Upper lobe of right lung (tissue), 1 donor: ENCODE data around the gene MEIOSIN. TPM values are rescaled to one million over a fixed set of nuclear protein-coding genes. Genes with fewer than 3 reads are reported as not detected.
A peak's percentile ranks its signal among the peaks of the same experiment; 100 is the strongest.

Source experiments
- ATAC-seq: fragments of 200-7000 bp; cut with Tn5 transposase; one replicate; pipeline ENCODE4 v1.9.1; 2020; ENCODE audit warnings: mild to moderate bottlenecking, moderate library complexity
- DNase-seq: peaks from one replicate; pipeline ENCODE4 v3.0.0-alpha.2; 2020
- H3K27ac ChIP-seq: fragments of 200-600 bp; one replicate; pipeline ENCODE4 v1.8.0; 2022
- H3K27me3 ChIP-seq: fragments of 200-600 bp; one replicate; pipeline ENCODE4 v1.8.0; 2022; ENCODE audit warnings: mild to moderate bottlenecking
- H3K36me3 ChIP-seq: fragments of 200-600 bp; one replicate; pipeline ENCODE4 v1.8.0; 2022
- H3K4me1 ChIP-seq: fragments of 200-600 bp; one replicate; pipeline ENCODE4 v1.8.0; 2022
- H3K4me3 ChIP-seq: fragments of 200-600 bp; one replicate; pipeline ENCODE4 v1.8.0; 2022; ENCODE audit warnings: mild to moderate bottlenecking
- H3K9me3 ChIP-seq: fragments of 200-600 bp; one replicate; pipeline ENCODE4 v1.8.0; 2022
- intact Hi-C: fragments of 100-400 bp; cut with DNase I; formaldehyde crosslinking; loops from one replicate; pipeline ENCODE4 v1.11.0; 2022
- total RNA-seq: library from RNA; stranded (reverse); fragmentation: NEBNext Ultra II Directional; extraction: Animal tissue kit (Norgen Biotek cat#: 25700); gene quantifications from one replicate; pipeline ENCODE4 v1.2.1, GENCODE V29; 2021
- TF ChIP-seq, protein P1 (sequence below): fragments of 200-600 bp; IDR thresholded peaks from one replicate; pipeline ENCODE4 v1.8.0; 2022; ENCODE audit warnings: antibody characterized with exemption
- donor health status: DM: no; HTN: yes; CAD: no; lungs with severe emphysema.

MEIOSIN gene
- total RNA-seq, 1 donor from 2014 or later, result not detected

GRCh38 chr19:45779231-45780145 lies 46.2 kb downstream of the MEIOSIN start:
- ATAC-seq, result peak; percentile 91
- intact Hi-C loops, result no loop called here
- TF ChIP-seq, protein P1, sequence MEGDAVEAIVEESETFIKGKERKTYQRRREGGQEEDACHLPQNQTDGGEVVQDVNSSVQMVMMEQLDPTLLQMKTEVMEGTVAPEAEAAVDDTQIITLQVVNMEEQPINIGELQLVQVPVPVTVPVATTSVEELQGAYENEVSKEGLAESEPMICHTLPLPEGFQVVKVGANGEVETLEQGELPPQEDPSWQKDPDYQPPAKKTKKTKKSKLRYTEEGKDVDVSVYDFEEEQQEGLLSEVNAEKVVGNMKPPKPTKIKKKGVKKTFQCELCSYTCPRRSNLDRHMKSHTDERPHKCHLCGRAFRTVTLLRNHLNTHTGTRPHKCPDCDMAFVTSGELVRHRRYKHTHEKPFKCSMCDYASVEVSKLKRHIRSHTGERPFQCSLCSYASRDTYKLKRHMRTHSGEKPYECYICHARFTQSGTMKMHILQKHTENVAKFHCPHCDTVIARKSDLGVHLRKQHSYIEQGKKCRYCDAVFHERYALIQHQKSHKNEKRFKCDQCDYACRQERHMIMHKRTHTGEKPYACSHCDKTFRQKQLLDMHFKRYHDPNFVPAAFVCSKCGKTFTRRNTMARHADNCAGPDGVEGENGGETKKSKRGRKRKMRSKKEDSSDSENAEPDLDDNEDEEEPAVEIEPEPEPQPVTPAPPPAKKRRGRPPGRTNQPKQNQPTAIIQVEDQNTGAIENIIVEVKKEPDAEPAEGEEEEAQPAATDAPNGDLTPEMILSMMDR, result peak; percentile 60
- no peak overlapping the region for H3K27ac ChIP-seq
- peak; percentile 94 for DNase-seq
- no peaks in the 10 kb centered on the region for H3K27me3 ChIP-seq
- peaks cover 22% of the 10 kb centered on the region for H3K4me1 ChIP-seq
- H3K4me3 ChIP-seq, result peak overlapping the region; percentile 31
- peaks cover 15% of the 10 kb centered on the region for H3K36me3 ChIP-seq
- no peaks in the 10 kb centered on the region for H3K9me3 ChIP-seq

GRCh38 chr19:45780146-45780447 lies 46.9 kb downstream of the MEIOSIN start:
- TF ChIP-seq, protein P1, result no peak
- H3K27me3 ChIP-seq, result no peaks in the 10 kb centered on the region
- H3K36me3 ChIP-seq, result peaks cover 15% of the 10 kb centered on the region
- H3K9me3 ChIP-seq, result no peaks in the 10 kb centered on the region
- DNase-seq (no peak), ATAC-seq (no peak)
- no peak overlapping the region for H3K27ac ChIP-seq
- intact Hi-C loops, result no loop called here
- H3K4me3 ChIP-seq, result peak overlapping the region; percentile 56
- peaks cover 22% of the 10 kb centered on the region for H3K4me1 ChIP-seq

DNA sequence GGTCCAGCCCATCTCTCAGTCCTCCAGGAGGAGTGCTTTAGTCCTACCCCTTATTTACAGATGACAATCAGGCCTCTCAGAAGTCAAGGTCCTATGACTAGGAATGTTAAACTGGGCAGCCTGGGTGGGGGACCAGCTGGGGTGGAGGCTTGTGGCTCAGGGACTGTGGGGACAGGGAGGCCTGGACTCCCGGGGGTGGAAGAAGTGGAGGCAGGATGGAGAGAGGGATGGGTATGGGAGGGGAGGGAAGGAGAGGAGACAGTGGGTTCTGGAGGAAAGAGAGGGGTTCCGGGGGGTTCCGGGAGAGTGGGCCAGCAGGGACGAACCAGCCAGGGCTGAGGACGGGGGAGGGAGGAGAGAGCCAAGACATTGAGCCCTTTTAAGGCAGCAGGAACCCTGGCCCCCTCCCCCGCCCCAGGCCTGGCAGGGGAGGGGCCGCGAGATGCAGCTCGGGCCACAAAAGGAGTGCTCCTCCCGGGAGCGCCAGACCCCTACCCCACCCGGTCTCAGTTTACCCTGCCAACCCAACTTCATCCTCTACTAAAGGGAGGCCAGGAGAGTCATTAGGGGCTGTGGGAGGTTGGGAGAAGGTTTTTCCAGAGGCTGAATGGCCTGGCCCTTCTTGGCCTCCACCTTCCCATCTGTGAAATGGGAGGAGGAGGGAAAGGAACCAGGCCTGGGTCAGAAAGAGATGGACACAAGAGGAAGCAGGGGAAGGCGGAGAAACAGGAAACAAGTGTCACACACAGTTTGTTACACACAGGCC lies 47.4 kb downstream of the MEIOSIN start:
- Histone ChIP-seq H3K4me1 (peaks cover 22% of the 10 kb centered on the region), H3K9me3 (no peaks in the 10 kb centered on the region), H3K27ac (peak overlapping the region; percentile 73), H3K4me3 (peak overlapping the region; percentile 56), H3K36me3 (peaks cover 15% of the 10 kb centered on the region), H3K27me3 (no peaks in the 10 kb centered on the region)
- DNase-seq (no peak), ATAC-seq (no peak)
- TF ChIP-seq, protein P1, result no peak
- intact Hi-C loops, result no loop called here

GRCh38 chr19:45781214-45782161 lies 48.2 kb downstream of the MEIOSIN start:
- peak; percentile 5 for ATAC-seq
- H3K9me3 ChIP-seq, result no peaks in the 10 kb centered on the region
- peaks cover 22% of the 10 kb centered on the region for H3K4me1 ChIP-seq
- no peaks in the 10 kb centered on the region for H3K27me3 ChIP-seq
- peak overlapping the region; percentile 73 for H3K27ac ChIP-seq
- TF ChIP-seq, protein P1, result no peak
- H3K36me3 ChIP-seq, result peaks cover 16% of the 10 kb centered on the region
- peak overlapping the region; percentile 56 for H3K4me3 ChIP-seq
- intact Hi-C loops, result no loop called here
- no peak for DNase-seq

- Histone ChIP-seq H3K4me1 (peaks cover 22% of the 10 kb centered on the region), H3K27ac (peak within 1 kb of the TSS; percentile 73), H3K4me3 (peak within 1 kb of the TSS; percentile 56), H3K9me3 (no peaks in the 10 kb centered on the region), H3K36me3 (peaks cover 15% of the 10 kb centered on the region), H3K27me3 (no peaks in the 10 kb centered on the region)
- DNase-seq (no peak), ATAC-seq (no peak)
- TF ChIP-seq, protein P1, result no peak
- intact Hi-C loops, result no loop called here
Measured at GRCh38 chr19:45782162-45782691, 49.0 kb downstream of the MEIOSIN start, which contains the start of gene DMPK. TSS of gene DMPK (minus strand) at chr19:45782490. CDS start at chr19:45782352, 138 bp downstream.
